Measurements from ENCODE around the gene EPHA4.

The EPHA4 gene

DNA sequence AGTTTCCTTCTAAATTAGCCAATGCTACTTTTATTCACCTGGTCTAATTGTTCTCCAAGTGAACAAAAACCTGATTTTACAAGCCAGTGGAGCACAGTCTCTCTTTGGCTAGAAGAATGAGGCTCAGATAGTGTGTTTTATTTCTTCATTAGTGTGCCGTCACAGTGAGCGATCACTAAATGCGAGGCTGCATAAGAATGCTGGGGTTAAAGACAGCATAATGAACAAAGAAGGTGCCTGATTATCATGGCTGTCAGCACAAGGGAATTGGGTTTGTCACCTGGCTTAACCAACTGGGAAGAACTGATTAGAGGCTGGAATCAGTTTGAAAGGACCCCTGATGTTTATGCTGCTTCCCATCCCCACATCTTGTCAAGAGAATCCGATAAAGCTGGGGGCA, 76.4 kb downstream of the EPHA4 start:
- H3K4me3 ChIP-seq (ENCODE audit: low read depth, low read length): no peak overlapping the region
- no peaks in the 10 kb centered on the region for H3K27me3 ChIP-seq
- no peak for DNase-seq
- H3K36me3 ChIP-seq: no peaks in the 10 kb centered on the region
- H3K4me1 ChIP-seq: no peaks in the 10 kb centered on the region
- H3K9me3 ChIP-seq: no peaks in the 10 kb centered on the region
- TF ChIP-seq, protein P1, sequence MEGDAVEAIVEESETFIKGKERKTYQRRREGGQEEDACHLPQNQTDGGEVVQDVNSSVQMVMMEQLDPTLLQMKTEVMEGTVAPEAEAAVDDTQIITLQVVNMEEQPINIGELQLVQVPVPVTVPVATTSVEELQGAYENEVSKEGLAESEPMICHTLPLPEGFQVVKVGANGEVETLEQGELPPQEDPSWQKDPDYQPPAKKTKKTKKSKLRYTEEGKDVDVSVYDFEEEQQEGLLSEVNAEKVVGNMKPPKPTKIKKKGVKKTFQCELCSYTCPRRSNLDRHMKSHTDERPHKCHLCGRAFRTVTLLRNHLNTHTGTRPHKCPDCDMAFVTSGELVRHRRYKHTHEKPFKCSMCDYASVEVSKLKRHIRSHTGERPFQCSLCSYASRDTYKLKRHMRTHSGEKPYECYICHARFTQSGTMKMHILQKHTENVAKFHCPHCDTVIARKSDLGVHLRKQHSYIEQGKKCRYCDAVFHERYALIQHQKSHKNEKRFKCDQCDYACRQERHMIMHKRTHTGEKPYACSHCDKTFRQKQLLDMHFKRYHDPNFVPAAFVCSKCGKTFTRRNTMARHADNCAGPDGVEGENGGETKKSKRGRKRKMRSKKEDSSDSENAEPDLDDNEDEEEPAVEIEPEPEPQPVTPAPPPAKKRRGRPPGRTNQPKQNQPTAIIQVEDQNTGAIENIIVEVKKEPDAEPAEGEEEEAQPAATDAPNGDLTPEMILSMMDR (IDR thresholded peaks at IDR 0.05; ENCODE audit: low read depth, low read length): no peak

DNA sequence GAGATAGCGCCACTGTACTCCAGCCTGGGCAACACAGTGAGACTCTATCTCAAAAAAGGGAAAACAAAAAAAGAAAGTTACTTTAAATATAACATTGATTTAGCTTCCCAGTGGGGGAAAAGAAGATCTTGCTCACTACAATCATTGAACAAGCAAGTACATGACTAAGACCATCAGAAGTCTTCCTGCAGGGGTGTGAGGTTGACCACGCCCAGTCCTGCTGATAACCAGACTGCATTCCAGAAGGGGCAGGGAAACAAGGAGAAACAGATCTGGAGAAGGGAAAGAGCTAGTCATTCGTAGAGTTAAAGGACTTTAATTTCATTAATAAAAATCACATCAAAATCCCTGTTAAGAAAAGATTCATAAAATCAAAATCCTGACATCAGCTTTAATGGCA, 77.5 kb downstream of the EPHA4 start:
- no peaks in the 10 kb centered on the region for H3K36me3 ChIP-seq
- H3K27me3 ChIP-seq: no peaks in the 10 kb centered on the region
- no peak for DNase-seq
- H3K4me1 ChIP-seq: no peaks in the 10 kb centered on the region
- H3K4me3 ChIP-seq (ENCODE audit: low read depth, low read length): no peak overlapping the region
- TF ChIP-seq, protein P1 (IDR thresholded peaks at IDR 0.05; ENCODE audit: low read depth, low read length): no peak
- H3K9me3 ChIP-seq: no peaks in the 10 kb centered on the region

DNA sequence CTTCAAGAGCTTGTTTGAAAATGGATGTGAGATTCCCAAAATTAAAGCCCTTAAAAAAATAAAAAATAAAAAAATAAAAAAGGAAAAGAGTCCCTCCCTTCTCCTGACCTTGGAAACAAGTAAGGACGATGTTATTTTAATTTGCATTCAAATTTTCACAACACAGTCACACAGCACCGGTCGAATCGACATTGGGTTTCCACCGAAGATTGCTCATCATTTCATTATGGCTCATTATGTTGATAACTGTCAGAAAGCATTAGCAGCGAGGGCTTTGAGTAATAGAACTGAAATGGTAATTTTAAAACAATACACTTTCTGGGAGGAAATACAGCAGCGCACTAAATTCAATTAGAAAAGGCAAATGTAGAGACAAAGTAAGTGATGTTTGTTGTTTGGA, 78.7 kb downstream of the EPHA4 start:
- Histone ChIP-seq H3K4me1 (no peaks in the 10 kb centered on the region), H3K36me3 (no peaks in the 10 kb centered on the region), H3K4me3 (ENCODE audit: low read depth, low read length) (no peak overlapping the region), H3K9me3 (no peaks in the 10 kb centered on the region), H3K27me3 (0 out of 2 replicates have a peak, but pooled peaks cover 2% of the 10 kb centered on the region)
- TF ChIP-seq, protein P1 (IDR thresholded peaks at IDR 0.05; ENCODE audit: low read depth, low read length): no peak
- no peak for DNase-seq

DNA sequence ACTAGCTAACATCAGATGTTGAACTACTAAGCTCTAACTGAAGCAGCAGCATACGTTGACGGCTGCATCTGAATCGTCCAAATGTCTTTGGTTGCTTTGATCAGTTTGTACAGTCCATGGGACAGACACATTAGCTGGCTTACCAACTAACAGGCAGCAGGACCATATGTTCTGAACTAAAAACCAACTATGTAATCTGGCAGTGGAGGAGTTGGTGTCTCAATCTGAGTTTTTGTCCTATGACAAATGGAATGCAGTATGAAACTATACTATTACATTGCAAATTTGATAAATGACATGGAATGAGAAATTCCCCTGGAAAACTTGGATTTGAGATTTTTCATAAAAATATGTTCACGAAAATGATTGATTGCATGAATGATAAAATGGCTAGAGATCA, 79.5 kb downstream of the EPHA4 start:
- no peaks in the 10 kb centered on the region for H3K9me3 ChIP-seq
- 0 out of 2 replicates have a peak, but pooled peaks cover 2% of the 10 kb centered on the region for H3K27me3 ChIP-seq
- TF ChIP-seq, protein P1 (IDR thresholded peaks at IDR 0.05; ENCODE audit: low read depth, low read length): no peak
- H3K36me3 ChIP-seq: no peaks in the 10 kb centered on the region
- H3K4me3 ChIP-seq (ENCODE audit: low read depth, low read length): no peak overlapping the region
- no peak for DNase-seq
- no peaks in the 10 kb centered on the region for H3K4me1 ChIP-seq

DNA sequence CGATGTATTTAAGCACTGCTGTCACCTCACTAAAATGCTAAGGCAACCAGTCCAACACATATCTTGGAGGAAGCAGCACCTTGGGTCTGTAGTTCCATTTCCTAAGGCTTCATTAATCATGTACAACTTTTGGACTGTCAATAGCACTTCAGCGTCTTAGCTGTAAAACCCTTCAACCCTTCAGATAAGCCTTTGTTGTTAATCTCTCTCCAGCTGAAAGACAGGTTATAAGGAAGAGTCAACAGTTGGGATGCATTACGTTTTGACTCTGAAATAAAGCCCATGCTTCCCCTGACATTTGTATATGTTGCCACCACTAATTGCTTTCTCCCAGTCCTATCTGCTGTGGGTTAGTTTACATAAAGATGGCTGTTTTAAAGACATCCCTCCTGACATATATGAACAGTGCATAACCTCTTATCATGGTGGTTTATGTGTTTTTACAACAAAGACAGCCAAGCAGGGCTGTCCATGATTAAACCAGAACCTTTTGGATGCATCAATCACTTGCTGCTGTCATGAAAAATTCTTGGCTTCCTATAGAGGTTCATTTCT, 81.5 kb downstream of the EPHA4 start:
- TF ChIP-seq, protein P1 (IDR thresholded peaks at IDR 0.05; ENCODE audit: low read depth, low read length): no peak

DNA sequence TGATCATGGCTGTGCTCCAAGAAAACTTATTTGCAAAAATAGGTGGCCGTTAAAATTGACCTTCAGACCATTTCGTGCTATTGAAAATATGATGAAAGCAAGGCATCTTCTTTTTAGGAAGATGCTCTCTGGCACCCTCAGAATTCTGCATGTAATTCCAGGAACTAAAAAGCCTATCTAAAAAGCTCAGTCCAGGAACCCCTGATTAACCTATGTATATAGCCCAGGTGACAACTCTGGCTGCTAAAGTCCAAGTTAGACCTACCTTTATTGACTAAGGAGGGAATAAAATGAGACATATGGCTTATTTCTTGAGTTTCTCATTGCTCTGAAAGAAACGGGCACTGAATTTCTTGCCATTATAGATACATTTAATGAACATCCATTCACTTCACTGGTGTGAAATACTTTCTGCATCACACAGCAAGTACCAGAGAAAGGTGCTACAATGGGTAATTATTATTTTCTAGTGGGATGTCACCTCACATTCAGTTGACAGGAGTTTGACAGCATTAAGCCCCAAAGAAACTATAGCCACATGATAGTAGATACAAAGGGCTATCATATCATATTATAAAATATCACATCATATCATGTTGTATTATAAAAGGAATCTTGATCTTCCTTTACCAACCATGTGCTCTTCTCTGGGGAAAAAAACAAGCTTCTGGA, 83.8 kb downstream of the EPHA4 start:
- TF ChIP-seq, protein P1 (IDR thresholded peaks at IDR 0.05; ENCODE audit: low read depth, low read length): no peak
- H3K9me3 ChIP-seq: no peaks in the 10 kb centered on the region
- DNase-seq: no peak
- no peak overlapping the region for H3K4me3 ChIP-seq (ENCODE audit: low read depth, low read length)
- no peaks in the 10 kb centered on the region for H3K36me3 ChIP-seq
- H3K4me1 ChIP-seq: no peaks in the 10 kb centered on the region
- 0 out of 2 replicates have a peak, but pooled peaks cover 2% of the 10 kb centered on the region for H3K27me3 ChIP-seq

More for the DNA sequence above, 81.5 kb downstream of the EPHA4 start:
- Histone ChIP-seq H3K4me3 (ENCODE audit: low read depth, low read length) (no peak overlapping the region), H3K36me3 (no peaks in the 10 kb centered on the region), H3K27me3 (0 out of 2 replicates have a peak, but pooled peaks cover 2% of the 10 kb centered on the region), H3K9me3 (no peaks in the 10 kb centered on the region), H3K4me1 (no peaks in the 10 kb centered on the region)
- DNase-seq: no peak
